ENCODE results near the gene MYEOV.

GRCh38 chr11:69268911-69269310 lies 25.0 kb upstream of the MYEOV start:
- TF ChIP-seq CTCF (IDR thresholded peaks at IDR 0.05) (no peak), ZFX (IDR thresholded peaks at IDR 0.05; ENCODE audit: borderline replicate concordance) (no peak)

All from 22Rv1 (cell line).